Measurements from ENCODE around the gene RAD51B.

The RAD51B gene

GRCh38 chr14:68306265-68306933 is 486.8 kb downstream of the RAD51B start:
- Histone ChIP-seq H3K27me3 (replicated peaks) (no peaks in the 10 kb centered on the region), H3K4me3 (ENCODE audit: low read depth, low read length) (no peak overlapping the region), H3K36me3 (replicated peaks) (no peaks in the 10 kb centered on the region), H3K27ac (no peak overlapping the region)
- no peak for TF ChIP-seq CTCF (IDR thresholded peaks at IDR 0.05; ENCODE audit: low read depth, low read length, missing control alignments)
- in situ Hi-C loops (cut with HindIII; ENCODE audit: low pct_ligation_motif_present, low sequenced_read_pairs): no loop called here
- DNase-seq: no peak

- no peak for DNase-seq
- no peaks in the 10 kb centered on the region for H3K27me3 ChIP-seq (replicated peaks)
- H3K27ac ChIP-seq: no peak overlapping the region
- no peak overlapping the region for H3K4me3 ChIP-seq (ENCODE audit: low read depth, low read length)
- in situ Hi-C loops (cut with HindIII; ENCODE audit: low pct_ligation_motif_present, low sequenced_read_pairs): no loop called here
- TF ChIP-seq CTCF (IDR thresholded peaks at IDR 0.05; ENCODE audit: low read depth, low read length, missing control alignments): no peak
- no peaks in the 10 kb centered on the region for H3K36me3 ChIP-seq (replicated peaks)
Observed at GRCh38 chr14:68306934-68307789, 487.6 kb downstream of the RAD51B start.

- Histone ChIP-seq H3K27ac (no peak overlapping the region), H3K27me3 (replicated peaks) (no peaks in the 10 kb centered on the region), H3K4me3 (ENCODE audit: low read depth, low read length) (no peak overlapping the region), H3K36me3 (replicated peaks) (no peaks in the 10 kb centered on the region)
- DNase-seq: no peak
- no peak for TF ChIP-seq CTCF (IDR thresholded peaks at IDR 0.05; ENCODE audit: low read depth, low read length, missing control alignments)
- in situ Hi-C loops (cut with HindIII; ENCODE audit: low pct_ligation_motif_present, low sequenced_read_pairs): no loop called here
Observed at GRCh38 chr14:68307790-68308168, 488.2 kb downstream of the RAD51B start.

- DNase-seq: no peak
- Histone ChIP-seq H3K36me3 (replicated peaks) (no peaks in the 10 kb centered on the region), H3K27ac (no peak overlapping the region), H3K27me3 (replicated peaks) (no peaks in the 10 kb centered on the region), H3K4me3 (ENCODE audit: low read depth, low read length) (no peak overlapping the region)
- in situ Hi-C loops (cut with HindIII; ENCODE audit: low pct_ligation_motif_present, low sequenced_read_pairs): no loop called here
- TF ChIP-seq CTCF (IDR thresholded peaks at IDR 0.05; ENCODE audit: low read depth, low read length, missing control alignments): no peak
Observed at GRCh38 chr14:68308726-68309520, 489.3 kb downstream of the RAD51B start.

- no peaks in the 10 kb centered on the region for H3K27me3 ChIP-seq (replicated peaks)
- H3K27ac ChIP-seq: no peak overlapping the region
- in situ Hi-C loops (cut with HindIII; ENCODE audit: low pct_ligation_motif_present, low sequenced_read_pairs): no loop called here
- no peak overlapping the region for H3K4me3 ChIP-seq (ENCODE audit: low read depth, low read length)
- DNase-seq: no peak
- TF ChIP-seq CTCF (IDR thresholded peaks at IDR 0.05; ENCODE audit: low read depth, low read length, missing control alignments): no peak
- H3K36me3 ChIP-seq (replicated peaks): no peaks in the 10 kb centered on the region
Observed at GRCh38 chr14:68309616-68310015, 490.0 kb downstream of the RAD51B start.
